ENCODE results near the gene EYA4.
"Not testable (repeated sequence)": the region's sequence is repeated elsewhere in the genome, so short reads cannot be mapped to it uniquely, and the experiment has no call there.

The EYA4 gene

GRCh38 chr6:133394630-133395029 lies 153.5 kb downstream of the EYA4 start:
- no peak for TF ChIP-seq CTCF (IDR thresholded peaks at IDR 0.05; ENCODE audit: low read depth, low read length)
- no peak for DNase-seq (ENCODE audit: low read depth, low spot score)
- in situ Hi-C loops (cut with HindIII; ENCODE audit: low sequenced_read_pairs) = no loop called here
- H3K4me3 ChIP-seq (ENCODE audit: low read depth, low read length) = no peak overlapping the region

- TF ChIP-seq CTCF (IDR thresholded peaks at IDR 0.05; ENCODE audit: low read depth, low read length) = no peak
- in situ Hi-C loops (cut with HindIII; ENCODE audit: low sequenced_read_pairs) = no loop called here
- H3K4me3 ChIP-seq (ENCODE audit: low read depth, low read length) = no peak overlapping the region
- peak; percentile 5 for DNase-seq (ENCODE audit: low read depth, low spot score)
These were observed 155.3 kb downstream of the EYA4 start for GRCh38 chr6:133396233-133396983.

- in situ Hi-C loops (cut with HindIII; ENCODE audit: low sequenced_read_pairs) = no loop called here
- DNase-seq (ENCODE audit: low read depth, low spot score) = peak; percentile 5
- TF ChIP-seq CTCF (IDR thresholded peaks at IDR 0.05; ENCODE audit: low read depth, low read length) = no peak
- H3K4me3 ChIP-seq (ENCODE audit: low read depth, low read length) = no peak overlapping the region
These were observed 155.8 kb downstream of the EYA4 start for GRCh38 chr6:133396984-133397348.

GRCh38 chr6:133397601-133398000 lies 156.4 kb downstream of the EYA4 start:
- DNase-seq (ENCODE audit: low read depth, low spot score); in situ Hi-C loops (cut with HindIII; ENCODE audit: low sequenced_read_pairs); H3K4me3 ChIP-seq (ENCODE audit: low read depth, low read length): not testable (repeated sequence)

GRCh38 chr6:133399426-133399825 lies 158.3 kb downstream of the EYA4 start:
- no peak overlapping the region for H3K4me3 ChIP-seq (ENCODE audit: low read depth, low read length)
- no peak for TF ChIP-seq CTCF (IDR thresholded peaks at IDR 0.05; ENCODE audit: low read depth, low read length)
- no peak for DNase-seq (ENCODE audit: low read depth, low spot score)
- in situ Hi-C loops (cut with HindIII; ENCODE audit: low sequenced_read_pairs) = no loop called here

- no peak for TF ChIP-seq CTCF (IDR thresholded peaks at IDR 0.05; ENCODE audit: low read depth, low read length)
- H3K4me3 ChIP-seq (ENCODE audit: low read depth, low read length) = no peak overlapping the region
- in situ Hi-C loops (cut with HindIII; ENCODE audit: low sequenced_read_pairs) = no loop called here
- no peak for DNase-seq (ENCODE audit: low read depth, low spot score)
These were observed 163.0 kb downstream of the EYA4 start for GRCh38 chr6:133404151-133404550.

GRCh38 chr6:133404728-133405127 lies 163.6 kb downstream of the EYA4 start:
- no peak for TF ChIP-seq CTCF (IDR thresholded peaks at IDR 0.05; ENCODE audit: low read depth, low read length)
- DNase-seq (ENCODE audit: low read depth, low spot score) = no peak
- in situ Hi-C loops (cut with HindIII; ENCODE audit: low sequenced_read_pairs) = no loop called here
- no peak overlapping the region for H3K4me3 ChIP-seq (ENCODE audit: low read depth, low read length)
